ENCODE results near the gene ERLIN1.

ERLIN1 gene

GRCh38 chr10:100151723-100152300 is 34.0 kb downstream of the ERLIN1 start:
- H3K36me3 ChIP-seq = peaks cover 60% of the 10 kb centered on the region
- no peaks in the 10 kb centered on the region for H3K9me3 ChIP-seq
- no peak overlapping the region for H3K4me3 ChIP-seq (ENCODE audit: low read depth in 1 of 2, low read length in 1 of 2)

GRCh38 chr10:100148353-100149211 is 37.2 kb downstream of the ERLIN1 start:
- peaks cover 32% of the 10 kb centered on the region for H3K36me3 ChIP-seq
- no peaks in the 10 kb centered on the region for H3K9me3 ChIP-seq
- H3K27me3 ChIP-seq = no peaks in the 10 kb centered on the region
- H3K4me3 ChIP-seq (ENCODE audit: low read depth in 1 of 2, low read length in 1 of 2) = peak overlapping the region; percentile 4 to 44
- H3K27ac ChIP-seq = peak overlapping the region; percentile 90
- TF ChIP-seq, protein P1, sequence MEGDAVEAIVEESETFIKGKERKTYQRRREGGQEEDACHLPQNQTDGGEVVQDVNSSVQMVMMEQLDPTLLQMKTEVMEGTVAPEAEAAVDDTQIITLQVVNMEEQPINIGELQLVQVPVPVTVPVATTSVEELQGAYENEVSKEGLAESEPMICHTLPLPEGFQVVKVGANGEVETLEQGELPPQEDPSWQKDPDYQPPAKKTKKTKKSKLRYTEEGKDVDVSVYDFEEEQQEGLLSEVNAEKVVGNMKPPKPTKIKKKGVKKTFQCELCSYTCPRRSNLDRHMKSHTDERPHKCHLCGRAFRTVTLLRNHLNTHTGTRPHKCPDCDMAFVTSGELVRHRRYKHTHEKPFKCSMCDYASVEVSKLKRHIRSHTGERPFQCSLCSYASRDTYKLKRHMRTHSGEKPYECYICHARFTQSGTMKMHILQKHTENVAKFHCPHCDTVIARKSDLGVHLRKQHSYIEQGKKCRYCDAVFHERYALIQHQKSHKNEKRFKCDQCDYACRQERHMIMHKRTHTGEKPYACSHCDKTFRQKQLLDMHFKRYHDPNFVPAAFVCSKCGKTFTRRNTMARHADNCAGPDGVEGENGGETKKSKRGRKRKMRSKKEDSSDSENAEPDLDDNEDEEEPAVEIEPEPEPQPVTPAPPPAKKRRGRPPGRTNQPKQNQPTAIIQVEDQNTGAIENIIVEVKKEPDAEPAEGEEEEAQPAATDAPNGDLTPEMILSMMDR (IDR thresholded peaks at IDR 0.05) = no peak
- H3K4me1 ChIP-seq (ENCODE audit: control insufficient read depth in 1 of 2, insufficient read depth in 1 of 2, low read depth in 1 of 2, low read length in 1 of 2) = peaks cover 24 to 28% of the 10 kb centered on the region in 2 experiments

More at GRCh38 chr10:100151723-100152300, 34.0 kb downstream of the ERLIN1 start:
- peaks cover 24 to 28% of the 10 kb centered on the region in 2 experiments for H3K4me1 ChIP-seq (ENCODE audit: control insufficient read depth in 1 of 2, insufficient read depth in 1 of 2, low read depth in 1 of 2, low read length in 1 of 2)
- peak overlapping the region; percentile 90 for H3K27ac ChIP-seq
- H3K27me3 ChIP-seq = no peaks in the 10 kb centered on the region
- TF ChIP-seq, protein P1 (IDR thresholded peaks at IDR 0.05) = no peak

- peaks cover 17% of the 10 kb centered on the region for H3K36me3 ChIP-seq
- H3K9me3 ChIP-seq = no peaks in the 10 kb centered on the region
- TF ChIP-seq, protein P1 (IDR thresholded peaks at IDR 0.05) = no peak
- H3K4me3 ChIP-seq (ENCODE audit: low read depth in 1 of 2, low read length in 1 of 2) = no peak overlapping the region
- peaks cover 6% of the 10 kb centered on the region for H3K27me3 ChIP-seq
- peak overlapping the region; percentile 90 for H3K27ac ChIP-seq
- H3K4me1 ChIP-seq (ENCODE audit: control insufficient read depth in 1 of 2, insufficient read depth in 1 of 2, low read depth in 1 of 2, low read length in 1 of 2) = peaks cover 24 to 28% of the 10 kb centered on the region in 2 experiments
Observed at GRCh38 chr10:100146875-100147650, 38.8 kb downstream of the ERLIN1 start.

DNA sequence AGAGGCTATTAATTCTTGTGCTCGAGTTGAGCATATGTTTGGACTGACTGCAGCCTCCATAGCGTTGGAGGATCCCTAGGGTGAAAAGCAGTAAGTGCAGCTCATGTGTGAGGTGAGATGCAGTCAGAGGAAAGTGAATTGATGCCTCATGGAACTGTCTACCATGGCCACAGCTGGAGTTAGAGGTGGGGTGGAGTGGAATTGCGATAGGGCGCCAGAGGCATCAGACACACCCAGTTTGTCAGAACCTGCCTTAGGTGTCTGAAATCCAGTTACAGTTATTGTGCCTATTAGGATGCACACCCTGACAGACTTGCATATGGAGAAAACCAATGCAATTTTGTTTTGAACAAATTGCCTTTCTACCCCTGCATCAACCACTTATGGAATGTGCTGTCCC is 39.4 kb downstream of the ERLIN1 start:
- no peak overlapping the region for H3K4me3 ChIP-seq (ENCODE audit: low read depth in 1 of 2, low read length in 1 of 2)
- TF ChIP-seq, protein P1 (IDR thresholded peaks at IDR 0.05) = no peak
- peaks cover 24 to 28% of the 10 kb centered on the region in 2 experiments for H3K4me1 ChIP-seq (ENCODE audit: control insufficient read depth in 1 of 2, insufficient read depth in 1 of 2, low read depth in 1 of 2, low read length in 1 of 2)
- no peaks in the 10 kb centered on the region for H3K9me3 ChIP-seq
- peaks cover 10% of the 10 kb centered on the region for H3K36me3 ChIP-seq
- H3K27me3 ChIP-seq = peaks cover 12% of the 10 kb centered on the region
- H3K27ac ChIP-seq = no peak overlapping the region

GRCh38 chr10:100143756-100144155 is 42.1 kb downstream of the ERLIN1 start:
- Histone ChIP-seq H3K4me1 (ENCODE audit: control insufficient read depth in 1 of 2, insufficient read depth in 1 of 2, low read depth in 1 of 2, low read length in 1 of 2) (peaks cover 10 to 14% of the 10 kb centered on the region in 2 experiments), H3K36me3 (no peaks in the 10 kb centered on the region), H3K9me3 (no peaks in the 10 kb centered on the region), H3K27me3 (peaks cover 36% of the 10 kb centered on the region), H3K27ac (no peak overlapping the region), H3K4me3 (ENCODE audit: low read depth in 1 of 2, low read length in 1 of 2) (no peak overlapping the region)
- TF ChIP-seq, protein P1 (IDR thresholded peaks at IDR 0.05) = no peak

All from neutrophil (primary cell).